Neural cell (in vitro differentiated cells): ENCODE data around the gene HS6ST3. TPM values are rescaled to one million over a fixed set of nuclear protein-coding genes. Genes with fewer than 3 reads are reported as not detected.

Source experiments
- H2AFZ ChIP-seq: fragments of 200-600, 300-800 bp; sonication (generic), shearing (Covaris generic); 2 replicates; pipeline ENCODE4 v1.6.0; 2014; ENCODE audit warnings: low read depth, mild to moderate bottlenecking, antibody characterized with exemption, low read length, moderate library complexity
- H3F3A ChIP-seq: fragments of 200-600 bp; shearing (Covaris generic); 2 replicates; pipeline ENCODE4 v1.6.1; 2016; ENCODE audit warnings: mild to moderate bottlenecking, moderate library complexity, mixed read lengths, antibody characterized with exemption, low read length; ENCODE audit not compliant: insufficient read depth, poor library complexity, severe bottlenecking
- H3K27ac ChIP-seq: fragments of 200-600, 300-800 bp; sonication (generic), shearing (Covaris generic); 2 replicates; pipeline ENCODE4 v1.5.1; 2014; ENCODE audit warnings: mild to moderate bottlenecking, low read length, moderate library complexity
- H3K27me3 ChIP-seq: fragments of 300-800, 200-600 bp; sonication (generic), shearing (Covaris generic); 2 replicates; pipeline ENCODE4 v1.6.0; 2014; ENCODE audit warnings: mild to moderate bottlenecking, low read depth, low read length, moderate library complexity; ENCODE audit not compliant: insufficient read depth
- H3K36me3 ChIP-seq: fragments of 300-800, 200-600 bp; sonication (generic), shearing (Covaris generic); 2 replicates; pipeline ENCODE4 v1.5.1; 2014; ENCODE audit warnings: mild to moderate bottlenecking, antibody characterized with exemption, low read length, moderate library complexity; ENCODE audit not compliant: insufficient read depth
- H3K4me2 ChIP-seq: fragments of 300-800, 200-600 bp; sonication (generic), shearing (Covaris generic); 2 replicates; pipeline ENCODE4 v1.6.0; 2014; ENCODE audit warnings: mild to moderate bottlenecking, low read length
- H3K4me3 ChIP-seq: fragments of 300-800, 200-600 bp; sonication (generic), shearing (Covaris generic); 2 replicates; pipeline ENCODE4 v1.5.1; 2014; ENCODE audit warnings: mild to moderate bottlenecking, low read length, moderate library complexity
- H3K79me2 ChIP-seq: fragments of 200-600 bp; shearing (Covaris generic); replicated peaks from 2 replicates; pipeline ENCODE4 v1.6.0; 2014; ENCODE audit warnings: mild to moderate bottlenecking, low read length, moderate library complexity; ENCODE audit not compliant: insufficient read depth
- H3K9ac ChIP-seq: fragments of 300-800, 200-600 bp; sonication (generic), shearing (Covaris generic); 2 replicates; pipeline ENCODE4 v1.6.1; 2016; ENCODE audit warnings: mild to moderate bottlenecking, low read length, mixed read lengths
- H3K9me2 ChIP-seq: fragments of 200-600 bp; shearing (Covaris generic); 2 replicates; pipeline ENCODE4 v1.6.1; 2016; ENCODE audit warnings: mild to moderate bottlenecking, low read length, mixed read lengths; ENCODE audit not compliant: insufficient read depth
- H3K9me3 ChIP-seq: fragments of 200-600, 300-800 bp; sonication (generic), shearing (Covaris generic); 2 replicates; pipeline ENCODE4 v1.6.1; 2016; ENCODE audit warnings: mild to moderate bottlenecking, mixed run types, low read length, moderate library complexity, mixed read lengths
- H4K20me1 ChIP-seq: fragments of 200-600 bp; shearing (Covaris generic); 2 replicates; pipeline ENCODE4 v1.6.1; 2016; ENCODE audit warnings: mild to moderate bottlenecking, mixed run types; ENCODE audit not compliant: insufficient read depth
- EP300 ChIP-seq: fragments of 450-650 bp; conservative IDR thresholded peaks from 2 replicates; pipeline ENCODE4 v1.6.1; 2014; ENCODE audit warnings: antibody characterized with exemption, mild to moderate bottlenecking, moderate library complexity; ENCODE audit not compliant: poor library complexity, severe bottlenecking
- EZH2 ChIP-seq: fragments of 200-600, 300-800 bp; shearing (Covaris generic), sonication (generic); IDR thresholded peaks from 2 replicates; pipeline ENCODE4 v1.6.1; 2014; ENCODE audit warnings: antibody characterized with exemption, low read length, borderline replicate concordance, mild to moderate bottlenecking; ENCODE audit not compliant: insufficient read depth, poor library complexity, severe bottlenecking
- MXI1 ChIP-seq: fragments of 450-650 bp; conservative IDR thresholded peaks from 2 replicates; pipeline ENCODE4 v1.6.1; 2014; ENCODE audit warnings: antibody characterized with exemption, mild to moderate bottlenecking; ENCODE audit not compliant: poor library complexity, severe bottlenecking
- POLR2AphosphoS5 ChIP-seq: IDR thresholded peaks from 2 replicates; pipeline ENCODE4 v1.6.1; 2012
- RAD21 ChIP-seq: fragments of 450-650 bp; conservative IDR thresholded peaks from 2 replicates; pipeline ENCODE4 v1.6.1; 2014; ENCODE audit warnings: antibody characterized with exemption, mild to moderate bottlenecking, moderate library complexity
- SMC3 ChIP-seq: fragments of 450-650 bp; conservative IDR thresholded peaks from 2 replicates; pipeline ENCODE4 v1.6.1; 2014; ENCODE audit warnings: antibody characterized with exemption, mild to moderate bottlenecking, moderate library complexity; ENCODE audit not compliant: poor library complexity
- TAF1 ChIP-seq: IDR thresholded peaks from 2 replicates; pipeline ENCODE4 v1.6.1; 2012; ENCODE audit warnings: low read depth
- polyA plus RNA-seq: library from polyadenylated mRNA; depleted of rRNA; stranded (reverse); fragments of >200 nt; gene quantifications from 2 replicates; pipeline ENCODE4 v1.2.3, GENCODE V29; 2014
- TF ChIP-seq, protein P1 (sequence below): fragments of 450-650 bp; IDR thresholded peaks from 2 replicates; pipeline ENCODE4 v1.5.1; 2014; ENCODE audit warnings: antibody characterized with exemption, mild to moderate bottlenecking, moderate library complexity; ENCODE audit not compliant: poor library complexity, severe bottlenecking
- TF ChIP-seq, protein P2 (sequence below): IDR thresholded peaks from 2 replicates; pipeline ENCODE4 v1.6.1; 2012; ENCODE audit warnings: borderline replicate concordance

Gene HS6ST3
- polyA plus RNA-seq, 1 donor from 2014 or later: 10.9 TPM

DNA sequence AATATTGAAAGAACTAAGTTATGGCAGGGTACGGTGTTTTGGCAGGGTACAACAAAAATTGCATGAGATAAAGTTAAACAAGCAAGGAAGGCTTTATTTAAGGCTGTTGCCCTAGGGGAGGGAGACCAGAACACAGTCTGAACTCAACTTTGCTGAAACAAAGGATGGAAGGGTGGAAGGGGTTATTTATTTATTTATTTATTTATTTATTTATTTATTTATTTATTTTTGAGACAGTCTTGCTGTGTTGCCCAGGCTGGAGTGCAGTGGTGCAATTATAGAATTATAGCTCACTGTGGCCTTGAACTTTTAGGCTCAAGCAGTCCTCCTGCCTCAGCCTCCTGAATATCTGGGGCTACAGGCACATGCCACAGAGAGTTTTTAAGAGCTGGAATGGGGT, 75.9 kb downstream of the HS6ST3 start:
- Histone ChIP-seq H3K27ac (no peak overlapping the region), H3F3A (no peaks in the 10 kb centered on the region), H3K79me2 (no peaks in the 10 kb centered on the region), H3K9me2 (no peaks in the 10 kb centered on the region), H3K9ac (no peak overlapping the region), H3K36me3 (no peaks in the 10 kb centered on the region), H2AFZ (no peak overlapping the region), H4K20me1 (no peaks in the 10 kb centered on the region), H3K4me2 (no peak overlapping the region), H3K9me3 (no peaks in the 10 kb centered on the region), H3K27me3 (no peaks in the 10 kb centered on the region), H3K4me3 (no peak overlapping the region)
- TF ChIP-seq, protein P1, sequence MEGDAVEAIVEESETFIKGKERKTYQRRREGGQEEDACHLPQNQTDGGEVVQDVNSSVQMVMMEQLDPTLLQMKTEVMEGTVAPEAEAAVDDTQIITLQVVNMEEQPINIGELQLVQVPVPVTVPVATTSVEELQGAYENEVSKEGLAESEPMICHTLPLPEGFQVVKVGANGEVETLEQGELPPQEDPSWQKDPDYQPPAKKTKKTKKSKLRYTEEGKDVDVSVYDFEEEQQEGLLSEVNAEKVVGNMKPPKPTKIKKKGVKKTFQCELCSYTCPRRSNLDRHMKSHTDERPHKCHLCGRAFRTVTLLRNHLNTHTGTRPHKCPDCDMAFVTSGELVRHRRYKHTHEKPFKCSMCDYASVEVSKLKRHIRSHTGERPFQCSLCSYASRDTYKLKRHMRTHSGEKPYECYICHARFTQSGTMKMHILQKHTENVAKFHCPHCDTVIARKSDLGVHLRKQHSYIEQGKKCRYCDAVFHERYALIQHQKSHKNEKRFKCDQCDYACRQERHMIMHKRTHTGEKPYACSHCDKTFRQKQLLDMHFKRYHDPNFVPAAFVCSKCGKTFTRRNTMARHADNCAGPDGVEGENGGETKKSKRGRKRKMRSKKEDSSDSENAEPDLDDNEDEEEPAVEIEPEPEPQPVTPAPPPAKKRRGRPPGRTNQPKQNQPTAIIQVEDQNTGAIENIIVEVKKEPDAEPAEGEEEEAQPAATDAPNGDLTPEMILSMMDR: no peak

DNA sequence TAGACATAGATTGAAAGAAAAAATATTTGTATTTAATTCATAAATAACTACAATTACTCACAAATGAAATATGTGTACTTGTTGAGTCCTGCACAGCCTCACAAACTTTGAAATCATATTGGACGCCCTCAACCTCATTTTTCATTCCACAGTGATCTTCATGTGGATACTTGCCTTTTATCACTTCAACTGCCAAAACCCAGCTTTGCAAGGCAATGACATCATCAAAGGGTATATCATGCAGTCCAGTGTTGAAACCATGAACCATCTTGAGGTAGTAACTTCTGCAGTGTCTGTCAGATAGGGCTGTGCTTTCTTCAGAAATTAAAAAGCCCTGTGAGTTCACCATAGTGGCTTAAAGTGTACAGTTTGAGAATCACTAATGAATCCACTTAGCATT, 82.2 kb downstream of the HS6ST3 start:
- Histone ChIP-seq H3F3A (no peaks in the 10 kb centered on the region), H3K27ac (no peak overlapping the region), H3K4me2 (no peak overlapping the region), H3K27me3 (no peaks in the 10 kb centered on the region), H2AFZ (no peak overlapping the region), H3K9ac (no peak overlapping the region), H3K79me2 (no peaks in the 10 kb centered on the region), H3K9me2 (no peaks in the 10 kb centered on the region), H4K20me1 (no peaks in the 10 kb centered on the region), H3K4me3 (no peak overlapping the region), H3K36me3 (no peaks in the 10 kb centered on the region), H3K9me3 (no peaks in the 10 kb centered on the region)
- TF ChIP-seq SMC3 (no peak), EZH2 (no peak), TAF1 (no peak), MXI1 (no peak), EP300 (no peak), POLR2AphosphoS5 (no peak), RAD21 (no peak)
- TF ChIP-seq, protein P1: no peak
- TF ChIP-seq, protein P2, sequence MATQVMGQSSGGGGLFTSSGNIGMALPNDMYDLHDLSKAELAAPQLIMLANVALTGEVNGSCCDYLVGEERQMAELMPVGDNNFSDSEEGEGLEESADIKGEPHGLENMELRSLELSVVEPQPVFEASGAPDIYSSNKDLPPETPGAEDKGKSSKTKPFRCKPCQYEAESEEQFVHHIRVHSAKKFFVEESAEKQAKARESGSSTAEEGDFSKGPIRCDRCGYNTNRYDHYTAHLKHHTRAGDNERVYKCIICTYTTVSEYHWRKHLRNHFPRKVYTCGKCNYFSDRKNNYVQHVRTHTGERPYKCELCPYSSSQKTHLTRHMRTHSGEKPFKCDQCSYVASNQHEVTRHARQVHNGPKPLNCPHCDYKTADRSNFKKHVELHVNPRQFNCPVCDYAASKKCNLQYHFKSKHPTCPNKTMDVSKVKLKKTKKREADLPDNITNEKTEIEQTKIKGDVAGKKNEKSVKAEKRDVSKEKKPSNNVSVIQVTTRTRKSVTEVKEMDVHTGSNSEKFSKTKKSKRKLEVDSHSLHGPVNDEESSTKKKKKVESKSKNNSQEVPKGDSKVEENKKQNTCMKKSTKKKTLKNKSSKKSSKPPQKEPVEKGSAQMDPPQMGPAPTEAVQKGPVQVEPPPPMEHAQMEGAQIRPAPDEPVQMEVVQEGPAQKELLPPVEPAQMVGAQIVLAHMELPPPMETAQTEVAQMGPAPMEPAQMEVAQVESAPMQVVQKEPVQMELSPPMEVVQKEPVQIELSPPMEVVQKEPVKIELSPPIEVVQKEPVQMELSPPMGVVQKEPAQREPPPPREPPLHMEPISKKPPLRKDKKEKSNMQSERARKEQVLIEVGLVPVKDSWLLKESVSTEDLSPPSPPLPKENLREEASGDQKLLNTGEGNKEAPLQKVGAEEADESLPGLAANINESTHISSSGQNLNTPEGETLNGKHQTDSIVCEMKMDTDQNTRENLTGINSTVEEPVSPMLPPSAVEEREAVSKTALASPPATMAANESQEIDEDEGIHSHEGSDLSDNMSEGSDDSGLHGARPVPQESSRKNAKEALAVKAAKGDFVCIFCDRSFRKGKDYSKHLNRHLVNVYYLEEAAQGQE: no peak
